ENCODE data around the gene PTP4A2. TPM values are rescaled to one million over a fixed set of nuclear protein-coding genes. Genes with fewer than 3 reads are reported as not detected.
"Not testable (repeated sequence)": the region's sequence is repeated elsewhere in the genome, so short reads cannot be mapped to it uniquely, and the experiment has no call there.

Gene PTP4A2
- polyA plus RNA-seq, 1 experiment, result 658 TPM

DNA sequence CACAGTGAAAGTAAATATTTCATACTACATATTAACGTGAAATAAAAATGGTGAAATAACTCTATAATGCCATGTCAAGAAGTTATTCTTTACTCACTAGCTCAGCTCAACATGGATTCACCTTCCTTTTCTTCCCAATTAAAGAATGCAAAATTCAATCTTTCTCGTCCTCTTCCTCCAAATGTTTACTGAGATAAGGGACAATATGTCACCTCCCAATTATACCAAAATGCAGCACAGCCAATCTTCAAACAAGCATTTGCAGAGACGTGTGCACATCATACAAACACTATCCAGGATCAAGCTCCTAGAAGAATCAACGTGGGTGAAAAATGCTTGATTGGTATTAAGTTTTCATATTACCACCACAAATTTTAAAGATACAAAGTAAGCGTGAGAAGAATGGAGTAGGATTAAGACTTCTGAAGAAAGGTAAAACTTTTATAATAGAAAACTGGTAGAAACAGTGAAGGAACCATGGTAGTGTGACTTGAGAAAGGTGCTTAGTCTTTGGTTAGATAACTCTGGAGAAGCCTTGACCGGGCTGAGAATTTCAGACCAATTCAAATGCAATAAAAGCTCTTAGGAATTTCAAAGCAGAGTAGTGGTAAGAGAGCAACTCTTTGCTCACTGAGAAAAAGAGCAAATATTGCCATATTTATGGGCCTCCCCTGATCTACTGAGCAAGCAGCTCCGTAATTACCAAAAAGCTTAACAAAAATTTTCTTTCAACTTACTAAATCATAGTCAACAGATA, 7.2 kb downstream of the PTP4A2 start:
- H3K9me3 ChIP-seq (ENCODE audit: control insufficient read depth, insufficient read depth, low read length), result no peaks in the 10 kb centered on the region
- DNase-seq (ENCODE audit: low read depth, low spot score), result no peak
- CTCF ChIA-PET, result interaction anchor here (0.7 to 1.3 kb wide), 4 partner anchors 9 to 132 kb away, joined by 3 to 7 read pairs (median 4); no protein-coding TSS in a partner anchor
- H3K4me3 ChIP-seq (ENCODE audit: low read depth, low read length), result no peak overlapping the region
- TF ChIP-seq, protein P1, sequence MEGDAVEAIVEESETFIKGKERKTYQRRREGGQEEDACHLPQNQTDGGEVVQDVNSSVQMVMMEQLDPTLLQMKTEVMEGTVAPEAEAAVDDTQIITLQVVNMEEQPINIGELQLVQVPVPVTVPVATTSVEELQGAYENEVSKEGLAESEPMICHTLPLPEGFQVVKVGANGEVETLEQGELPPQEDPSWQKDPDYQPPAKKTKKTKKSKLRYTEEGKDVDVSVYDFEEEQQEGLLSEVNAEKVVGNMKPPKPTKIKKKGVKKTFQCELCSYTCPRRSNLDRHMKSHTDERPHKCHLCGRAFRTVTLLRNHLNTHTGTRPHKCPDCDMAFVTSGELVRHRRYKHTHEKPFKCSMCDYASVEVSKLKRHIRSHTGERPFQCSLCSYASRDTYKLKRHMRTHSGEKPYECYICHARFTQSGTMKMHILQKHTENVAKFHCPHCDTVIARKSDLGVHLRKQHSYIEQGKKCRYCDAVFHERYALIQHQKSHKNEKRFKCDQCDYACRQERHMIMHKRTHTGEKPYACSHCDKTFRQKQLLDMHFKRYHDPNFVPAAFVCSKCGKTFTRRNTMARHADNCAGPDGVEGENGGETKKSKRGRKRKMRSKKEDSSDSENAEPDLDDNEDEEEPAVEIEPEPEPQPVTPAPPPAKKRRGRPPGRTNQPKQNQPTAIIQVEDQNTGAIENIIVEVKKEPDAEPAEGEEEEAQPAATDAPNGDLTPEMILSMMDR (IDR thresholded peaks at IDR 0.05; ENCODE audit: low read depth, low read length), result no peak
- H3K27ac ChIP-seq (ENCODE audit: low read depth, low read length), result no peak overlapping the region
- H3K27me3 ChIP-seq (ENCODE audit: control insufficient read depth, insufficient read depth, low read length), result no peaks in the 10 kb centered on the region
- POLR2A ChIA-PET, result interaction anchor here (0.5 kb wide), 1 partner anchor 83 kb away, joined by 6 read pairs; the partner anchor contains the start of gene KHDRBS1

DNA sequence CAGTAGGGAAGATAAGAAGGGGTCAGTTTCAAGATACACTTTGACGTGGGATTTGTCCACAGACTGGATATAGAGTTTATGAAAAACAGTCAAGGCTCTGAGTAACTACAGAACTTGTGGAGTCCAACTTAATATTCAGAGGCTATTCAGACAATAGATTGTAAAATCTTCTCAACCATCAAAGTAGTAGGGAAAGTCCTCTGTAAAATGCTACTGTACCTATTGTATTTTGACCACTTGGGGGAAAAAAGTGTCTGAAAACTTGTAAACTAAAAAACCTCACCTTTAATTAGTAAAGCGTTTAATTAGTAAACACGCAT, 10.5 kb downstream of the PTP4A2 start:
- no peaks in the 10 kb centered on the region for H3K9me3 ChIP-seq (ENCODE audit: control insufficient read depth, insufficient read depth, low read length)
- no peak overlapping the region for H3K27ac ChIP-seq (ENCODE audit: low read depth, low read length)
- no peak overlapping the region for H3K4me3 ChIP-seq (ENCODE audit: low read depth, low read length)
- TF ChIP-seq, protein P1 (IDR thresholded peaks at IDR 0.05; ENCODE audit: low read depth, low read length), result no peak
- ChIA-PET CTCF (interaction anchor here (1.9 kb wide), 1 partner anchor 10 kb away, joined by 10 read pairs; the partner anchor contains the start of gene PTP4A2), POLR2A (interaction anchor here (1.9 kb wide), 1 partner anchor 10 kb away, joined by 7 read pairs; the partner anchor contains the start of gene PTP4A2)
- H3K27me3 ChIP-seq (ENCODE audit: control insufficient read depth, insufficient read depth, low read length), result no peaks in the 10 kb centered on the region
- DNase-seq (ENCODE audit: low read depth, low spot score), result no peak

DNA sequence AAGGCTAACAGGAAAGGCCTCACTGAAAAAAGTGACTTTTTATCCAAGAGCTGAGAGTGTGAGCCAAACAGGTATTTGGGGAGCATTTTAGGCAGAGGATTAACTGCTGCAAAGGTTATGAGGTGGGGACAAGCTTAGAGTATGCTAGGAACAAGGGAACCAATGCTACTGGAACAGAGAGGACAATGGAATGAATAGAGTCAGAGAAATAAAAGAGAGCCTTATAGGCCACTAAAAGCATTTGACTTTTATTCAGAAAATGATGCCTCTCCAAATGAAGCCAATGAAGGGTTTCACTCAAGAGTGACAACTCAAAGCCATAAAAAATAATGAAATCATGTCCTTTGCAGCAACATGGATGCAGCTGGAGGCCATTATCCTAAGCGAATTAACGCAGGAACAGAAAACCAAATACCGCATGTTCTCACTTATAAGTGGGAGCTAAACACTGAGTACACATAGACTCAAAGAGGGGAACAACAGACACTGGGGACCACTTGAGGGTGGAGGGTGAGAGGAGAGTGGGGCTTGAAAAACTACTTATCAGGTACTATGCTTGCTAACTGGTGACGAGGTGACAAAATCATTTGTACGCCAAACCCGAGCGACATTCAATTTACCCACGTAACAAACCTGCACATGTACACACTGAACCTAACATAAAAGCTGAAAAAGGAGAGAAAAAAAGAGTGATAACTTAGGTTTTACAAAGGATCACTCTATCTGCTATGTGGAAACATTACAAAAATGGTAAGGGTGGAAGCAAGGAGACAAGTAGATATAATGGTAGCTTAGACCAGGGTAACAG, 11.1 kb downstream of the PTP4A2 start:
- Histone ChIP-seq H3K27me3 (ENCODE audit: control insufficient read depth, insufficient read depth, low read length) (no peaks in the 10 kb centered on the region), H3K4me3 (ENCODE audit: low read depth, low read length) (no peak overlapping the region), H3K27ac (ENCODE audit: low read depth, low read length) (no peak overlapping the region), H3K9me3 (ENCODE audit: control insufficient read depth, insufficient read depth, low read length) (no peaks in the 10 kb centered on the region)
- CTCF ChIA-PET, result interaction anchor here (1.9 kb wide), 1 partner anchor 11 kb away, joined by 10 read pairs; the partner anchor contains the start of gene PTP4A2
- POLR2A ChIA-PET, result interaction anchor here (1.9 kb wide), 1 partner anchor 11 kb away, joined by 7 read pairs; the partner anchor contains the start of gene PTP4A2
- TF ChIP-seq, protein P1 (IDR thresholded peaks at IDR 0.05; ENCODE audit: low read depth, low read length), result no peak
- no peak for DNase-seq (ENCODE audit: low read depth, low spot score)

DNA sequence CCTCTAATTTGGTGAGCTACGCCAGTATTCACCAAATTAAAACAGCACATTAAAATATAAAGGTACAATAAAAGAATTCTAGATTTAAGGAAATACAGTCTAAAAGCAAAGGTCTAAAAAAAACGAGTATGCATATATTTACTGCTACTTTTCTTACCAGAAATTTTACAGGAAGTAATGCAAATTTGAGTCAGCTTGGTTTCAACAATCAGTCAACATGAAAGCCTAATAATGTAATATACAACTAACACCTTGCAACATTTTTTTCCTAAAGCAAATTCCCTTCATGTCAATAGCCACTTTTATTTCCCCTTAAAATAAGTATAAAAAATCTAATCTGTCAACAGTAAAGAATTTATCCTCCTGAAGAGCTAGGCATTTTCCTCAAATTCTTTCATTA, 11.9 kb downstream of the PTP4A2 start:
- DNase-seq (ENCODE audit: low read depth, low spot score), result no peak
- H3K27me3 ChIP-seq (ENCODE audit: control insufficient read depth, insufficient read depth, low read length), result no peaks in the 10 kb centered on the region
- POLR2A ChIA-PET, result interaction anchor here (1.9 kb wide), 1 partner anchor 12 kb away, joined by 7 read pairs; the partner anchor contains the start of gene PTP4A2
- CTCF ChIA-PET, result interaction anchor here (1.9 kb wide), 1 partner anchor 12 kb away, joined by 10 read pairs; the partner anchor contains the start of gene PTP4A2
- H3K4me3 ChIP-seq (ENCODE audit: low read depth, low read length), result no peak overlapping the region
- H3K9me3 ChIP-seq (ENCODE audit: control insufficient read depth, insufficient read depth, low read length), result no peaks in the 10 kb centered on the region
- TF ChIP-seq, protein P1 (IDR thresholded peaks at IDR 0.05; ENCODE audit: low read depth, low read length), result no peak
- H3K27ac ChIP-seq (ENCODE audit: low read depth, low read length), result no peak overlapping the region

DNA sequence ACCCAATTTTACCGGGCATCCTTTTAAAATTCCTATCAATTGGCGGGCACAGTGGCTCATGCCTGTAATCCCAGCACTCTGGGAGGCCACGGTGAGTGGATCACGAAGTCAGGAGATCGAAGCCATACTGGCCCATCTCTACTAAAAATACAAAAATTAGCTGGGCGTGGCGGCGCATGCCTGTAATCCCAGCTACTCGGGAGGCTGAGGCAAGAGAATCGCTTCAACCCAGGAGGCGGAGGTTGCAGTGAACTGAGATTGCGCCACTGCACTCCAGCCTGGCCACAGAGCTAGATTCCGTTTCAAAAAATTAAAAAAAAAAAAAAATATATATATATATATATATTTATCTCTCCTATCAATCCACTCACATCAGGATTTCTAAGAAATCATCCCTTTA, 12.3 kb downstream of the PTP4A2 start:
- not testable (repeated sequence) for H3K27ac ChIP-seq (ENCODE audit: low read depth, low read length); H3K9me3 ChIP-seq (ENCODE audit: control insufficient read depth, insufficient read depth, low read length); DNase-seq (ENCODE audit: low read depth, low spot score); H3K27me3 ChIP-seq (ENCODE audit: control insufficient read depth, insufficient read depth, low read length); H3K4me3 ChIP-seq (ENCODE audit: low read depth, low read length)
- ChIA-PET POLR2A (interaction anchor here (0.7 to 1.9 kb wide), 2 partner anchors 12 to 332 kb away, joined by 3 to 7 read pairs; partner anchors contain the start of gene PTP4A2), CTCF (interaction anchor here (1.9 kb wide), 1 partner anchor 12 kb away, joined by 10 read pairs; the partner anchor contains the start of gene PTP4A2)

Measured in AG04450 (cell line).